ENCODE results near the gene CDSN.
A peak's percentile ranks its signal among the peaks of the same experiment; 100 is the strongest.

The CDSN gene

DNA sequence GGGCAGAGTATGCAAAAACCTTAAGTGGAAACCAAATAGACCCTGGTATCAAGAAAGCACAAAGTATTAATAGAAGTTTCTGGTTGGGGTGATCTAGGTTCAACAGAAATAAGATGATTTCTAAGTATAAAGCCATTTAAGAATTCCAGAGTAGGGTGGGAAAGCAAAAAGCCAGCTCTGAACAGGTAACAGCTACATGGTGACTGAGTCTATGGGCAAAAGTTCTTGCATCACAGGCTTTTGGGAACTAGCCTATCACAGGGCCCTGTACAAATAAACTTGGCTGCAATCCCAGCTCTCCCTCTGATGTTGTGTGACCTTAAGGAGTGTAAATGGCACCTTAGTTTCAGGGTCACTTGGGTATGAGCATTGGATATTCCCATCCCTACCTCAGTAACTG lies 43.7 kb upstream of the CDSN start:
- Mint-ChIP-seq H3K27ac (no peak overlapping the region), H3K4me3 (no peak overlapping the region), H3K9me3 (no peaks in the 10 kb centered on the region), H3K4me1 (peaks cover 9% of the 10 kb centered on the region), H3K27me3 (ENCODE audit: low read depth) (peaks cover 11% of the 10 kb centered on the region), H3K36me3 (ENCODE audit: low read depth) (peaks cover 4% of the 10 kb centered on the region)
- TF ChIP-seq, protein P1, sequence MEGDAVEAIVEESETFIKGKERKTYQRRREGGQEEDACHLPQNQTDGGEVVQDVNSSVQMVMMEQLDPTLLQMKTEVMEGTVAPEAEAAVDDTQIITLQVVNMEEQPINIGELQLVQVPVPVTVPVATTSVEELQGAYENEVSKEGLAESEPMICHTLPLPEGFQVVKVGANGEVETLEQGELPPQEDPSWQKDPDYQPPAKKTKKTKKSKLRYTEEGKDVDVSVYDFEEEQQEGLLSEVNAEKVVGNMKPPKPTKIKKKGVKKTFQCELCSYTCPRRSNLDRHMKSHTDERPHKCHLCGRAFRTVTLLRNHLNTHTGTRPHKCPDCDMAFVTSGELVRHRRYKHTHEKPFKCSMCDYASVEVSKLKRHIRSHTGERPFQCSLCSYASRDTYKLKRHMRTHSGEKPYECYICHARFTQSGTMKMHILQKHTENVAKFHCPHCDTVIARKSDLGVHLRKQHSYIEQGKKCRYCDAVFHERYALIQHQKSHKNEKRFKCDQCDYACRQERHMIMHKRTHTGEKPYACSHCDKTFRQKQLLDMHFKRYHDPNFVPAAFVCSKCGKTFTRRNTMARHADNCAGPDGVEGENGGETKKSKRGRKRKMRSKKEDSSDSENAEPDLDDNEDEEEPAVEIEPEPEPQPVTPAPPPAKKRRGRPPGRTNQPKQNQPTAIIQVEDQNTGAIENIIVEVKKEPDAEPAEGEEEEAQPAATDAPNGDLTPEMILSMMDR (IDR thresholded peaks at IDR 0.05; ENCODE audit: unreplicated experiment in 3 of 3) = no peak

- H3K4me1 Mint-ChIP-seq = peaks cover 16% of the 10 kb centered on the region
- H3K9me3 Mint-ChIP-seq = no peaks in the 10 kb centered on the region
- TF ChIP-seq, protein P1 (IDR thresholded peaks at IDR 0.05; ENCODE audit: unreplicated experiment in 3 of 3) = no peak
- H3K27ac Mint-ChIP-seq = no peak overlapping the region
- H3K36me3 Mint-ChIP-seq (ENCODE audit: low read depth) = peaks cover 4% of the 10 kb centered on the region
- H3K27me3 Mint-ChIP-seq (ENCODE audit: low read depth) = peaks cover 1% of the 10 kb centered on the region
- no peak overlapping the region for H3K4me3 Mint-ChIP-seq
Observed at GRCh38 chr6:31162463-31163165, 42.4 kb upstream of the CDSN start.

DNA sequence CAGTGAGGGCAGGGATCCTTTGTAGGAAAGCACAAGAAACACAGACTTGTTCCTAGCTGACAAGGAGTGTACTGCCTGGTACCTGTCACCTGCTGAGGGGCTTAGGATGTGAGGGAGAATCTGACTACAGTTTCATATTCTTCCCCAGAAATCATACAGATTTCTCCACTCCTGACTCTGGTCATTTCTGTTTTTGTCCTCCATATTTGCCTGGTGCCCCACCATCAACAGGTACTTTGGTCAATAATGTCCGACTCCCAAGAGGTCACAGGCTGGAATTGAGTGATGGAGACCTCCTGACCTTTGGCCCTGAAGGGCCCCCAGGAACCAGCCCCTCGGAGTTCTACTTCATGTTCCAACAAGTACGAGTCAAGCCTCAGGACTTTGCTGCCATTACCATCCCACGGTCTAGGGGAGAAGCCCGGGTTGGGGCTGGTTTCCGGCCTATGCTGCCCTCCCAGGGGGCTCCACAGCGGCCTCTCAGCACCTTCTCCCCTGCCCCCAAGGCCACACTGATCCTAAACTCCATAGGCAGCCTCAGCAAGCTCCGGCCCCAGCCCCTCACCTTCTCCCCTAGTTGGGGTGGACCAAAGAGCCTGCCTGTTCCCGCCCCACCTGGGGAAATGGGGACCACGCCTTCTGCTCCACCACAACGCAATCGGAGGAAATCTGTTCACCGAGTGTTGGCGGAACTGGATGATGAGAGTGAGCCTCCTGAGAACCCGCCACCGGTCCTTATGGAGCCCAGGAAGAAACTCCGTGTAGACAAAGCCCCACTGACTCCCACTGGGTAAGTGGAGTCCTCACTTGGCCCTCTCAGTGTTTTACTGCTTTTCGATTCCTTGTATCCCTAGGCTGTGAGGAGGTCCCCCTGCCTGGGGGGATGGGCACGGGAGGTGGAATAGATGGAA lies 41.2 kb upstream of the CDSN start:
- Mint-ChIP-seq H3K36me3 (ENCODE audit: low read depth) (peaks cover 4% of the 10 kb centered on the region), H3K4me1 (peaks cover 16% of the 10 kb centered on the region), H3K9me3 (no peaks in the 10 kb centered on the region), H3K27ac (no peak overlapping the region), H3K4me3 (peak overlapping the region in 2 of 3 experiments; percentile 35 to 60), H3K27me3 (ENCODE audit: low read depth) (no peaks in the 10 kb centered on the region)
- TF ChIP-seq, protein P1 (IDR thresholded peaks at IDR 0.05; ENCODE audit: unreplicated experiment in 3 of 3) = no peak

GRCh38 chr6:31158863-31159855 lies 38.9 kb upstream of the CDSN start:
- H3K4me1 Mint-ChIP-seq = peaks cover 16% of the 10 kb centered on the region
- H3K9me3 Mint-ChIP-seq = no peaks in the 10 kb centered on the region
- peak overlapping the region; percentile 83 to 88 (median 85) for H3K4me3 Mint-ChIP-seq
- peak overlapping the region; percentile 18 to 23 (median 22) for H3K27ac Mint-ChIP-seq
- peaks cover 14% of the 10 kb centered on the region for H3K36me3 Mint-ChIP-seq (ENCODE audit: low read depth)
- no peaks in the 10 kb centered on the region for H3K27me3 Mint-ChIP-seq (ENCODE audit: low read depth)
- TF ChIP-seq, protein P1 (IDR thresholded peaks at IDR 0.05; ENCODE audit: unreplicated experiment in 3 of 3) = no peak

DNA sequence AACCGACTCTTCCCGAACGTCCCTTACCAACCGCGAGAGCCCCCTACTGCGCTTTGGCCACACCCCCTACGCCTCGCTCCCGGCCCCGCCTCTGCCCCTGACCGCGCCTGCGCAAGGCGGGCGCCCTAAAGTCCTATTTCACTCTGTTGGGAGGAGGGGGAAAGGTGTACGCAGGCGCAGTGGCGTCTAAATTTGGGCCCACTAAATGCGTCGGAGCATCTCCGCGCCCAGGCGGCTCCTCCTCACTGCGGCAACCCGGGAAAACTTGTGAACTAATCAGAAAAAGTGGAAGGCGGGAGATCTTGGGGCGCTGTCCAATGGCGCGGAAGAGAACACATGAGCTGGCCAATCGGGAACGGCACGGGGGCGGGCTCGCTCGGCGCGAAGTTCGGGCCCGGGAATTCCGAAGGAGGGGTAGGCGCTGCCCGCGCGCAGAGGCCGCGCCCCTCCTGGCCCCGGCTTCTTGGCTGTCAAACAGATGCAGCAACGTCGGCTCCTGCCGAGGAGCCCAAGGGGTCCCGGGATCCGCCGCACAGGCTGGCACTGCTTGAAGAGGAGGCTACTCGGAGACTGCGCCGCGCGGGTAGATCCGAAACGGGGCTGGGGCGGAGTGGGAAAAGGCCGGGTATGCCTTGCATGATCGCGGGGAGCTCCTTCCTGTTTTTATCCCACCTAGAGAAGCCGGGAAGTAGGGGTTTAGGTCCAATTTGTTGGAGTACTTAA lies 38.1 kb upstream of the CDSN start, which contains the start of gene TCF19:
Gene TCF19, plus strand, starts transcription at position 450 of the 723 bp plus-strand sequence. CDS start 881 bp downstream, outside the sequence.
- no peaks in the 10 kb centered on the region for H3K9me3 Mint-ChIP-seq
- peaks cover 16% of the 10 kb centered on the region for H3K4me1 Mint-ChIP-seq
- H3K27ac Mint-ChIP-seq = peak within 1 kb of the TSS; percentile 18 to 23 (median 22)
- TF ChIP-seq, protein P1 (IDR thresholded peaks at IDR 0.05; ENCODE audit: unreplicated experiment in 3 of 3) = no peak
- H3K27me3 Mint-ChIP-seq (ENCODE audit: low read depth) = no peaks in the 10 kb centered on the region
- peak within 1 kb of the TSS; percentile 83 to 88 (median 85) for H3K4me3 Mint-ChIP-seq
- peaks cover 14% of the 10 kb centered on the region for H3K36me3 Mint-ChIP-seq (ENCODE audit: low read depth)

All from nephron (organoid).